ENCODE measurements around the gene OXCT1.

The OXCT1 gene

GRCh38 chr5:41871852-41872251 is 1.6 kb upstream of the OXCT1 start:
- no peaks in the 10 kb centered on the region for H3K9me3 ChIP-seq (ENCODE audit: insufficient read depth, low read depth, low read length)
- H3K9ac ChIP-seq (ENCODE audit: low read length), result no peak overlapping the region
- peaks cover 5% of the 10 kb centered on the region in 2 experiments for H3K4me1 ChIP-seq (ENCODE audit: control insufficient read depth in 1 of 2, insufficient read depth in 2 of 2, low read length in 2 of 2)
- no peak for DNase-seq
- H3K23ac ChIP-seq (ENCODE audit: low read length), result no peak overlapping the region
- no peak overlapping the region for H2AFZ ChIP-seq (ENCODE audit: insufficient read depth, low read length, poor library complexity)
- no peak overlapping the region for H2AK5ac ChIP-seq (ENCODE audit: low read length)
- H3K4me3 ChIP-seq (ENCODE audit: low read depth, low read length), result no peak overlapping the region
- no peak overlapping the region for H4K91ac ChIP-seq (ENCODE audit: low read depth, low read length)
- H2BK120ac ChIP-seq (ENCODE audit: insufficient read depth, low read length, poor library complexity), result no peak overlapping the region
- no peaks in the 10 kb centered on the region for H3K36me3 ChIP-seq (ENCODE audit: control insufficient read depth in 1 of 2, insufficient read depth in 2 of 2, low read length in 2 of 2)
- no peak overlapping the region for H3K18ac ChIP-seq (ENCODE audit: low read length)
- no peak overlapping the region for H3K14ac ChIP-seq (ENCODE audit: low read length)
- H2BK12ac ChIP-seq (ENCODE audit: low read length), result no peak overlapping the region
- peaks cover 9% of the 10 kb centered on the region for H3K27me3 ChIP-seq (ENCODE audit: insufficient read depth, low read length)
- no CpG with 5 or more reads among the region's 2 CpGs for WGBS (ENCODE audit: extremely low coverage, insufficient coverage, insufficient read length)
- no peaks in the 10 kb centered on the region for H3K79me1 ChIP-seq (ENCODE audit: low read length)
- H4K12ac ChIP-seq (ENCODE audit: low read depth, low read length), result no peak overlapping the region
- no peak overlapping the region for H2BK5ac ChIP-seq (ENCODE audit: low read depth, low read length, poor library complexity)
- H3K4ac ChIP-seq (ENCODE audit: low read depth, low read length), result no peak overlapping the region
- H3K27ac ChIP-seq (ENCODE audit: low read depth, low read length), result no peak overlapping the region
- no peak overlapping the region for H3K4me2 ChIP-seq (ENCODE audit: low read length)
- peaks cover 4% of the 10 kb centered on the region for H3K79me2 ChIP-seq (ENCODE audit: control insufficient read depth, insufficient read depth, low read length, poor library complexity)
- no peak overlapping the region for H4K8ac ChIP-seq (ENCODE audit: low read depth, low read length)

- H4K12ac ChIP-seq (ENCODE audit: low read depth, low read length), result peak overlapping the region; percentile 45
- H3K14ac ChIP-seq (ENCODE audit: low read length), result no peak overlapping the region
- no peak overlapping the region for H2BK12ac ChIP-seq (ENCODE audit: low read length)
- no peaks in the 10 kb centered on the region for H3K9me3 ChIP-seq (ENCODE audit: insufficient read depth, low read depth, low read length)
- peak overlapping the region; percentile 81 for H4K8ac ChIP-seq (ENCODE audit: low read depth, low read length)
- H3K23ac ChIP-seq (ENCODE audit: low read length), result no peak overlapping the region
- peak overlapping the region; percentile 83 for H3K4me2 ChIP-seq (ENCODE audit: low read length)
- peak overlapping the region; percentile 85 for H2AFZ ChIP-seq (ENCODE audit: insufficient read depth, low read length, poor library complexity)
- H2AK5ac ChIP-seq (ENCODE audit: low read length), result no peak overlapping the region
- peaks cover 5% of the 10 kb centered on the region in 2 experiments for H3K4me1 ChIP-seq (ENCODE audit: control insufficient read depth in 1 of 2, insufficient read depth in 2 of 2, low read length in 2 of 2)
- no CpG with 5 or more reads among the region's 16 CpGs for WGBS (ENCODE audit: extremely low coverage, insufficient coverage, insufficient read length)
- H3K4ac ChIP-seq (ENCODE audit: low read depth, low read length), result no peak overlapping the region
- no peak overlapping the region for H2BK5ac ChIP-seq (ENCODE audit: low read depth, low read length, poor library complexity)
- H3K79me2 ChIP-seq (ENCODE audit: control insufficient read depth, insufficient read depth, low read length, poor library complexity), result peaks cover 4% of the 10 kb centered on the region
- no peak overlapping the region for H3K9ac ChIP-seq (ENCODE audit: low read length)
- peak overlapping the region; percentile 74 for H3K4me3 ChIP-seq (ENCODE audit: low read depth, low read length)
- no peak overlapping the region for H2BK120ac ChIP-seq (ENCODE audit: insufficient read depth, low read length, poor library complexity)
- H3K79me1 ChIP-seq (ENCODE audit: low read length), result no peaks in the 10 kb centered on the region
- no peak for DNase-seq
- H3K36me3 ChIP-seq (ENCODE audit: control insufficient read depth in 1 of 2, insufficient read depth in 2 of 2, low read length in 2 of 2), result no peaks in the 10 kb centered on the region
- peaks cover 9% of the 10 kb centered on the region for H3K27me3 ChIP-seq (ENCODE audit: insufficient read depth, low read length)
- no peak overlapping the region for H3K27ac ChIP-seq (ENCODE audit: low read depth, low read length)
- no peak overlapping the region for H3K18ac ChIP-seq (ENCODE audit: low read length)
- H4K91ac ChIP-seq (ENCODE audit: low read depth, low read length), result no peak overlapping the region
These were observed 413 bp upstream of the OXCT1 start for GRCh38 chr5:41870627-41871048.

GRCh38 chr5:41869151-41869723 is 988 bp downstream of the OXCT1 start:
- Histone ChIP-seq H3K4ac (ENCODE audit: low read depth, low read length) (no peak overlapping the region), H3K27me3 (ENCODE audit: insufficient read depth, low read length) (peaks cover 9% of the 10 kb centered on the region), H2AK5ac (ENCODE audit: low read length) (no peak overlapping the region), H2BK5ac (ENCODE audit: low read depth, low read length, poor library complexity) (no peak overlapping the region), H3K4me2 (ENCODE audit: low read length) (peak overlapping the region; percentile 83), H2BK120ac (ENCODE audit: insufficient read depth, low read length, poor library complexity) (no peak overlapping the region), H3K79me1 (ENCODE audit: low read length) (no peaks in the 10 kb centered on the region), H3K9me3 (ENCODE audit: insufficient read depth, low read depth, low read length) (no peaks in the 10 kb centered on the region), H3K18ac (ENCODE audit: low read length) (no peak overlapping the region), H4K8ac (ENCODE audit: low read depth, low read length) (no peak overlapping the region), H4K12ac (ENCODE audit: low read depth, low read length) (no peak overlapping the region), H2BK12ac (ENCODE audit: low read length) (no peak overlapping the region), H3K9ac (ENCODE audit: low read length) (no peak overlapping the region), H4K91ac (ENCODE audit: low read depth, low read length) (no peak overlapping the region), H3K36me3 (ENCODE audit: control insufficient read depth in 1 of 2, insufficient read depth in 2 of 2, low read length in 2 of 2) (no peaks in the 10 kb centered on the region), H3K23ac (ENCODE audit: low read length) (no peak overlapping the region), H3K4me3 (ENCODE audit: low read depth, low read length) (peak overlapping the region; percentile 74), H3K4me1 (ENCODE audit: control insufficient read depth in 1 of 2, insufficient read depth in 2 of 2, low read length in 2 of 2) (peaks cover 5% of the 10 kb centered on the region in 2 experiments), H3K79me2 (ENCODE audit: control insufficient read depth, insufficient read depth, low read length, poor library complexity) (peaks cover 4% of the 10 kb centered on the region), H3K14ac (ENCODE audit: low read length) (no peak overlapping the region), H3K27ac (ENCODE audit: low read depth, low read length) (no peak overlapping the region), H2AFZ (ENCODE audit: insufficient read depth, low read length, poor library complexity) (peak overlapping the region; percentile 85)
- DNase-seq, result no peak
- no CpG with 5 or more reads among the region's 28 CpGs for WGBS (ENCODE audit: extremely low coverage, insufficient coverage, insufficient read length)

GRCh38 chr5:41863871-41864486 is 6.2 kb downstream of the OXCT1 start:
- Histone ChIP-seq H4K91ac (ENCODE audit: low read depth, low read length) (no peak overlapping the region), H4K8ac (ENCODE audit: low read depth, low read length) (no peak overlapping the region), H3K36me3 (ENCODE audit: control insufficient read depth in 1 of 2, insufficient read depth in 2 of 2, low read length in 2 of 2) (no peaks in the 10 kb centered on the region), H3K4me2 (ENCODE audit: low read length) (no peak overlapping the region), H2AK5ac (ENCODE audit: low read length) (no peak overlapping the region), H3K4ac (ENCODE audit: low read depth, low read length) (no peak overlapping the region), H3K9ac (ENCODE audit: low read length) (no peak overlapping the region), H3K14ac (ENCODE audit: low read length) (no peak overlapping the region), H3K9me3 (ENCODE audit: insufficient read depth, low read depth, low read length) (no peaks in the 10 kb centered on the region), H2AFZ (ENCODE audit: insufficient read depth, low read length, poor library complexity) (no peak overlapping the region), H3K23ac (ENCODE audit: low read length) (no peak overlapping the region), H3K79me2 (ENCODE audit: control insufficient read depth, insufficient read depth, low read length, poor library complexity) (no peaks in the 10 kb centered on the region), H3K27me3 (ENCODE audit: insufficient read depth, low read length) (no peaks in the 10 kb centered on the region), H3K4me3 (ENCODE audit: low read depth, low read length) (no peak overlapping the region), H3K18ac (ENCODE audit: low read length) (no peak overlapping the region), H3K27ac (ENCODE audit: low read depth, low read length) (no peak overlapping the region), H3K79me1 (ENCODE audit: low read length) (no peaks in the 10 kb centered on the region), H2BK12ac (ENCODE audit: low read length) (no peak overlapping the region), H3K4me1 (ENCODE audit: control insufficient read depth in 1 of 2, insufficient read depth in 2 of 2, low read length in 2 of 2) (no peaks in the 10 kb centered on the region), H2BK120ac (ENCODE audit: insufficient read depth, low read length, poor library complexity) (no peak overlapping the region), H4K12ac (ENCODE audit: low read depth, low read length) (no peak overlapping the region), H2BK5ac (ENCODE audit: low read depth, low read length, poor library complexity) (no peak overlapping the region)
- DNase-seq, result no peak
